Panc1 (cell line): Measurements from ENCODE around the gene MLNR. TPM values are rescaled to one million over a fixed set of nuclear protein-coding genes. Genes with fewer than 3 reads are reported as not detected.
A peak's percentile ranks its signal among the peaks of the same experiment; 100 is the strongest.

Experiments used
- ATAC-seq: fragments of 200-7000 bp; cut with Tn5 transposase; 2 replicates; pipeline ENCODE4 v1.9.1; 2020; ENCODE audit warnings: mild to moderate bottlenecking, moderate library complexity
- BruUV-seq: library from RNA; stranded (reverse); fragments of 400-500 nt; replicated peaks from 2 replicates; lab custom pipeline; 2021; lab: Mats Ljungman, UMichigan
- CTCF ChIA-PET: fragments of 300-600 bp; sonication (Branson Sonifier 250); formaldehyde crosslinking; loops from one replicate; lab custom pipeline; 2022; ENCODE audit warnings: antibody characterized with exemption; lab: Charles Lee
- POLR2A ChIA-PET: fragments of 300-600 bp; sonication (Branson Sonifier 250); formaldehyde crosslinking; loops from one replicate; lab custom pipeline; 2022; ENCODE audit warnings: antibody characterized with exemption; lab: Charles Lee
- DNase-seq: peaks from one replicate; pipeline ENCODE4 v3.0.0-alpha.2; 2010; ENCODE audit warnings: low read depth, low spot score
- H3K27ac ChIP-seq: 2 replicates; pipeline ENCODE4 v1.5.1; 2011; ENCODE audit warnings: mild to moderate bottlenecking, low read length, inconsistent platforms
- H3K27me3 ChIP-seq: fragments of 200-500 bp; sonication (Bioruptor generic); 2 replicates; pipeline ENCODE4 v1.6.0; 2014; ENCODE audit warnings: low read length, inconsistent platforms; ENCODE audit not compliant: control insufficient read depth, insufficient read depth
- H3K36me3 ChIP-seq: fragments of 200-500 bp; sonication (Bioruptor generic); 2 replicates; pipeline ENCODE4 v1.5.1; 2014; ENCODE audit warnings: inconsistent platforms, mild to moderate bottlenecking, low read length, moderate library complexity; ENCODE audit not compliant: control insufficient read depth, insufficient read depth
- H3K4me1 ChIP-seq: 2 replicates; pipeline ENCODE4 v1.5.1; 2011; ENCODE audit warnings: inconsistent platforms, mild to moderate bottlenecking, low read length, moderate library complexity; ENCODE audit not compliant: control insufficient read depth, insufficient read depth
- H3K4me3 ChIP-seq, 2 experiments: 2 replicates each; pipeline ENCODE4 v1.5.1; 2011 to 2012; ENCODE audit warnings: low read depth in 2 of 2, low read length in 2 of 2, mild to moderate bottlenecking in 2 of 2, inconsistent platforms in 1 of 2, moderate library complexity in 1 of 2
- H3K9me3 ChIP-seq: fragments of 200-500 bp; sonication (Bioruptor generic); 2 replicates; pipeline ENCODE4 v1.5.1; 2014; ENCODE audit warnings: low read depth, mild to moderate bottlenecking, inconsistent platforms, low read length, moderate library complexity; ENCODE audit not compliant: control insufficient read depth, insufficient read depth
- CTCF ChIP-seq: fragments of 450-650 bp; IDR thresholded peaks from 2 replicates; pipeline ENCODE4 v1.5.1; 2017; ENCODE audit warnings: mild to moderate bottlenecking
- POLR2AphosphoS5 ChIP-seq: IDR thresholded peaks from 2 replicates; pipeline ENCODE4 v1.6.1; 2012; ENCODE audit warnings: mild to moderate bottlenecking, low read depth, low read length, moderate library complexity
- REST ChIP-seq, 2 experiments: IDR thresholded peaks; 2 replicates each; pipeline ENCODE4 v1.6.1; 2011 to 2012; ENCODE audit warnings: low read depth in 2 of 2, control low read depth in 1 of 2, low read length in 1 of 2, mild to moderate bottlenecking in 1 of 2, moderate library complexity in 1 of 2; ENCODE audit not compliant: insufficient read depth in 1 of 2
- SIN3A ChIP-seq: IDR thresholded peaks from 2 replicates; pipeline ENCODE4 v1.6.1; 2012; ENCODE audit warnings: low read depth, mild to moderate bottlenecking, low read length, moderate library complexity, borderline replicate concordance; ENCODE audit not compliant: insufficient read depth
- TCF7L2 ChIP-seq: IDR thresholded peaks from 2 replicates; pipeline ENCODE4 v1.6.1; 2011; ENCODE audit warnings: mild to moderate bottlenecking, low read depth, low read length, inconsistent platforms
- in situ Hi-C: cut with HindIII; loops from 2 replicates; pipeline ENCODE4 v1.10.0; 2016; ENCODE audit warnings: low sequenced_read_pairs, low pct_unique_long_range_greater_than_20kb
- intact Hi-C: fragments of 100-400 bp; cut with micrococcal nuclease; formaldehyde crosslinking; loops from one replicate; pipeline ENCODE4 v1.10.0; 2022; ENCODE audit not compliant: unreplicated experiment
- total RNA-seq: library from RNA; stranded (reverse); gene quantifications from one replicate; pipeline ENCODE4 v1.2.1, GENCODE V29; 2021; ENCODE audit not compliant: unreplicated experiment

Gene MLNR
- total RNA-seq, 1 experiment from 2014 or later: 0.62 TPM

GRCh38 chr13:49240017-49240416 is 19.9 kb downstream of the MLNR start:
- BruUV-seq: no TSS peak
- Histone ChIP-seq H3K4me3 (no peak overlapping the region), H3K9me3 (no peaks in the 10 kb centered on the region), H3K4me1 (no peaks in the 10 kb centered on the region), H3K27ac (no peak overlapping the region), H3K36me3 (no peaks in the 10 kb centered on the region), H3K27me3 (no peaks in the 10 kb centered on the region)
- in situ Hi-C loops (no loop called here), intact Hi-C loops (no loop called here)
- peak; percentile 65 for TF ChIP-seq CTCF
- no peak for TF ChIP-seq REST (IDR thresholded peaks at IDR 0.05; ENCODE audit: insufficient read depth in 1 of 2, low read depth in 2 of 2, low read length in 1 of 2)
- DNase-seq (no peak), ATAC-seq (peak; percentile 53; the same call in 1 of the 2 replicates)
- ChIA-PET POLR2A (no interaction called here), CTCF (interaction anchor here (1.0 kb wide), 1 partner anchor 41 kb away, joined by 5 read pairs; no protein-coding TSS in a partner anchor)

- H3K27ac ChIP-seq: no peak overlapping the region
- no peaks in the 10 kb centered on the region for H3K9me3 ChIP-seq
- H3K36me3 ChIP-seq: no peaks in the 10 kb centered on the region
- no peaks in the 10 kb centered on the region for H3K27me3 ChIP-seq
- ATAC-seq: no peak
- intact Hi-C loops (no loop called here), in situ Hi-C loops (no loop called here)
- TF ChIP-seq SIN3A (no peak), TCF7L2 (no peak), POLR2AphosphoS5 (no peak), CTCF (no peak), REST (IDR thresholded peaks at IDR 0.05; ENCODE audit: insufficient read depth in 1 of 2, low read depth in 2 of 2, low read length in 1 of 2) (no peak)
- no TSS peak for BruUV-seq
- no peak for DNase-seq
- ChIA-PET POLR2A (no interaction called here), CTCF (no interaction called here)
- H3K4me1 ChIP-seq: no peaks in the 10 kb centered on the region
- H3K4me3 ChIP-seq: no peak overlapping the region
Observed at GRCh38 chr13:49241296-49241695, 21.2 kb downstream of the MLNR start.
